H1 (cell line): ENCODE results near the gene ANLN.

Source experiments
- ATF3 ChIP-seq: IDR thresholded peaks from 2 replicates; pipeline ENCODE4 v1.6.1; 2011; ENCODE audit warnings: low read depth, mild to moderate bottlenecking, low read length; ENCODE audit not compliant: insufficient read depth
- BRCA1 ChIP-seq: IDR thresholded peaks from 2 replicates; pipeline ENCODE4 v1.6.1; 2012; ENCODE audit warnings: low read depth, low read length, improper control_type of control experiment
- CTCF ChIP-seq, 3 experiments: IDR thresholded peaks; 1 replicate in 2 of 3; 2 replicates in 1 of 3; pipeline versions ENCODE4 v1.5.1 to v1.6.1; 2011; ENCODE audit warnings: low read length in 3 of 3, mild to moderate bottlenecking in 3 of 3, inconsistent platforms in 2 of 3, low read depth in 1 of 3, moderate library complexity in 1 of 3; ENCODE audit not compliant: insufficient read depth in 1 of 3; ENCODE audit errors: control extremely low read depth in 1 of 3
- EZH2 ChIP-seq: fragments of 200-600 bp; sonication (generic); IDR thresholded peaks from 2 replicates; pipeline ENCODE4 v1.7.1; 2012; ENCODE audit warnings: low read depth, mild to moderate bottlenecking, moderate library complexity, low read length, inconsistent platforms; ENCODE audit not compliant: severe bottlenecking
- JUN ChIP-seq: IDR thresholded peaks from 2 replicates; pipeline ENCODE4 v1.6.1; 2011; ENCODE audit warnings: low read depth, mild to moderate bottlenecking, improper control_type of control experiment, low read length
- SP4 ChIP-seq: IDR thresholded peaks from 2 replicates; pipeline ENCODE4 v1.6.1; 2012; ENCODE audit warnings: low read length, inconsistent platforms
- TAF1 ChIP-seq: IDR thresholded peaks from 2 replicates; pipeline ENCODE4 v1.6.1; 2011; ENCODE audit warnings: mild to moderate bottlenecking, low read depth, low read length

- TF ChIP-seq JUN (no peak), SP4 (no peak), BRCA1 (no peak), CTCF (IDR thresholded peaks at IDR 0.05; ENCODE audit: control extremely low read depth in 1 of 3, insufficient read depth in 1 of 3, low read depth in 1 of 3, low read length in 3 of 3) (no peak), TAF1 (no peak), ATF3 (no peak), EZH2 (no peak)
Observed at GRCh38 chr7:36387435-36388231, 2.0 kb upstream of the ANLN start.
